Large intestine (tissue), 3 donors: ENCODE data around the gene NIN. TPM values are rescaled to one million over a fixed set of nuclear protein-coding genes. Genes with fewer than 3 reads are reported as not detected.

Source experiments
- DNase-seq, 2 donors: peaks; one replicate each; pipeline versions ENCODE4 v3.0.0 to v3.0.0-alpha.2; 2013
- H3K27ac ChIP-seq: one replicate; pipeline ENCODE4 v1.5.1; 2013; ENCODE audit warnings: low read length
- H3K27me3 ChIP-seq: 2 replicates; pipeline ENCODE4 v1.6.1; 2013; ENCODE audit warnings: low read length; ENCODE audit not compliant: control insufficient read depth, insufficient read depth
- H3K36me3 ChIP-seq: 2 replicates; pipeline ENCODE4 v1.6.1; 2013; ENCODE audit warnings: low read length; ENCODE audit not compliant: control insufficient read depth, insufficient read depth
- H3K4me1 ChIP-seq: one replicate; pipeline ENCODE4 v1.6.1; 2013; ENCODE audit warnings: low read length; ENCODE audit not compliant: control insufficient read depth, insufficient read depth
- H3K4me3 ChIP-seq: one replicate; pipeline ENCODE4 v1.5.1; 2013; ENCODE audit warnings: low read length
- H3K9me3 ChIP-seq: one replicate; pipeline ENCODE4 v1.6.1; 2013; ENCODE audit warnings: mild to moderate bottlenecking, low read depth, low read length, moderate library complexity; ENCODE audit not compliant: control insufficient read depth
- WGBS: methylation state at CpG from one replicate; pipeline ENCODE4 v1.1.5; 2013; ENCODE audit warnings: low lambda C conversion rate; ENCODE audit not compliant: insufficient coverage; 5-methylcytosine and 5-hydroxymethylcytosine counted together
- polyA plus RNA-seq: library from polyadenylated mRNA; unstranded; fragments of 120-200 nt; gene quantifications from one replicate; pipeline ENCODE4 v1.2.1, GENCODE V29; 2013

The NIN gene
- polyA plus RNA-seq, 1 donor, result 8.2 TPM

DNA sequence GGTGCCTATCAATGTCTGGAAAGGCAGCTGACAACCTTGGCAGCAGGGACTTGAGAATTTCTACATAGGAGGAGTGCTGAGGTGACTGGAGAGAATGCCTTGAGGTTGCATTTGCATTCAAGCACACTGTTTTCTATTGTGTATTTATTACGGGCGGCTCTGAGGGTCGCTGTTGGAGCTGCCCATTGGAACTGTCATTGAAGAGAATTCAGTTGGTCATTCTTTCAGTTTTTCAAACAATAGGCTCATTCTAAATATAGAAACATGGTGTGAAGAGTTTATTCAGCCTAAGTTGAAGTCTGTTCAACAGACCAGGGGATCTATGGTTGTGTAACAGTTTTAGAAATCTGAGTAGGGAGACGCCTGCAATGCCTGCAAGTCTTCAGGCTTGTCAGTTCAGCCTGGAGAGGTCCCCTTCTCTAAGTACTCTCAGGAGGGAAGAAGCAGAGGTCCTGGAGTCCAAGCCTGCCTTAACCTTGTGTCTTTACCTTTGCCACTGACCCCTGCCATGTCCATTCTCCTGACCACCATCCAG is 31.1 kb upstream of the NIN start:
- H3K4me3 ChIP-seq, result no peak overlapping the region
- H3K27me3 ChIP-seq, result peaks cover 36% of the 10 kb centered on the region
- H3K27ac ChIP-seq, result no peak overlapping the region
- H3K36me3 ChIP-seq, result no peaks in the 10 kb centered on the region
- H3K4me1 ChIP-seq, result peaks cover 3% of the 10 kb centered on the region
- no peaks in the 10 kb centered on the region for H3K9me3 ChIP-seq
- WGBS, result no CpG with 5 or more reads among the region's 4 CpGs
- no peak for DNase-seq

DNA sequence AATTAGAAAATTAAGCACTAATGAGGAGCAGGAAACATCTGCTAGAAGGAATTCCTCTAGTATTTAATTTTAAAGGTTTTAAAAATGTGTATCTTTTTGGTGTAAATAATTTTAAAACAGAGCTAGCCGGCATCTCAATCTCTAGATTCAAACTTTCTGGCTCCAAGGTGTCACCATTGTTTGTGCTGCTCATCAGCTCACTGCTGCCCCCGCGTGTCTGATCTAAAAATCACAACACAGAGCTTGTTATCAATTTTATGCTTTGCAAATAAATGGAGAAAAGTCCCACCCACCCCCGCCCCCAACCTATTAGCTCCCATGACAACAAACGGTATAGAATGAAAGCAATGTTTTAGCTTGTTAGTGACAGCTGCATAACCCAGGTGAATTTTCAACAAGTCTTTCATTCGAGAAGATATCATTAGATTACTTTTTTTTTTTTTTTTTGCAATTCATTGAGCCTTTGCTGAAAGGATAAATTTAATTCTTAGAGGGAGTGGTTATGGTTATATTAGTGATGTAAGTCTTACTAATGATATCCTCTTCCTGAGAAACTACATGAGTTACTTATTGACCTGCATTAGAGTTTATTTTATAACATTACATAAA is 29.6 kb upstream of the NIN start:
- Histone ChIP-seq H3K36me3 (no peaks in the 10 kb centered on the region), H3K27me3 (peaks cover 43% of the 10 kb centered on the region), H3K4me1 (peaks cover 3% of the 10 kb centered on the region), H3K27ac (peak overlapping the region; percentile 61), H3K4me3 (peak overlapping the region; percentile 37), H3K9me3 (no peaks in the 10 kb centered on the region)
- WGBS, result 50% methylated on average over 1 of the region's 6 CpGs
- peak; percentile 44 to 58 for DNase-seq

DNA sequence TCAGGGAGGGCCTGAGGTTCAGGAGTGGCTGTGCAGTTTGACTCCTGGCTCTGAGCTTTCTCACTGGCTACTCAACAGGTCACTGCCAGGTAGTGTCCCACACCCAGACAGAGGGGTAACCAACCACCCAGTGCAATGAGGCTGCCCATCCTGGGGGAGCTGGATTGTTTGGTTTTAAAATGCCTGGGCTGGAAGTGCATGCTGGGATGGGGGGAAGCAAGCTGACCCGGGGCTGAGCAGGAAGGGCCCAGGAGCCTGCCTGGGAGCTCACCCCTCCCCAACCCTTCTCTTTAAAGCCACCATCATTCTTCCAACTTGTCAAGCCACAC is 28.3 kb upstream of the NIN start:
- Histone ChIP-seq H3K27me3 (peaks cover 44% of the 10 kb centered on the region), H3K4me1 (peaks cover 3% of the 10 kb centered on the region), H3K4me3 (no peak overlapping the region), H3K36me3 (no peaks in the 10 kb centered on the region), H3K9me3 (no peaks in the 10 kb centered on the region), H3K27ac (peak overlapping the region; percentile 61)
- no peak for DNase-seq
- no CpG with 5 or more reads among the region's 1 CpG for WGBS

DNA sequence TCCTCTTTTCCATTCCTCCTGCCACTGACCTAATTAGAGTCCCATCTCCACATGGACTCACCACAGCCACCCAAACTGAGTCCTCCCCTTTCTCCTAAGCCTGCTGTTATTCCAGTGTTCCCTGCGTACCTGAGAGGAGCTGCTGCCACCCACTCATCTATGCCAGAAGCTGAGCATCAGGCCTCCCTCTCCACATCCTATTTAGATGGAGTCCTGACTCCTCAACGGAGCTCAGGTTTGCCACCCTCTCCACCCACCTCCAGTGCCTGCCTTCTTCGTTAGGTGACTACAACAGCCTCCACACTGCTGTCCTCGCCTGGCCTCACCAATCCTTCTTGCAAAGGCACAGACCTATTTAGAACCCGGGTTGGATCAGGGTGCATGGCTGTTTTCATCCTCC is 25.7 kb upstream of the NIN start:
- no peaks in the 10 kb centered on the region for H3K36me3 ChIP-seq
- WGBS, result no CpG with 5 or more reads among the region's 5 CpGs
- peaks cover 3% of the 10 kb centered on the region for H3K4me1 ChIP-seq
- no peak overlapping the region for H3K4me3 ChIP-seq
- H3K27ac ChIP-seq, result no peak overlapping the region
- peaks cover 35% of the 10 kb centered on the region for H3K27me3 ChIP-seq
- no peak for DNase-seq
- H3K9me3 ChIP-seq, result no peaks in the 10 kb centered on the region

DNA sequence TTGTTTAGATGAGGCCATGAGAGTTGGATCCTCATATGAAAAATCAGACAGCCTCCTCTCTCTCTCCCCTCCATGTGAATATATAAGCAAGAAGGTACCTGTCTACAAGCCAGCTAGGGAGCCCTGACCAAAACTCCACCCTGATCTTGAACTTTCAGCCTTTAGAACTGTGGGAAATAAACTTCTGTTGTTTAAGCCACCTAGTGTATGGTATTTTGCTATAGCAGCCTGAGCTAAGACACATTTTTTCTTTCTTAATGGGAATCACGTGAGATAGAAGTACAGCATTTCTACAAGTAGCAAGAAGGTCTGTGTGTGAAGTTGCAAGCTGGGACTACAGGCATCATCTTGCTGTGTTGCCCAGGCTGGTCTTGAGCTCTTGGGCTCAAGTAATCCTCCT is 24.6 kb upstream of the NIN start:
- DNase-seq, result no peak
- no CpG with 5 or more reads among the region's 1 CpG for WGBS
- peaks cover 32% of the 10 kb centered on the region for H3K27me3 ChIP-seq
- H3K4me1 ChIP-seq, result peaks cover 3% of the 10 kb centered on the region
- H3K27ac ChIP-seq, result no peak overlapping the region
- no peak overlapping the region for H3K4me3 ChIP-seq
- no peaks in the 10 kb centered on the region for H3K36me3 ChIP-seq
- H3K9me3 ChIP-seq, result no peaks in the 10 kb centered on the region

DNA sequence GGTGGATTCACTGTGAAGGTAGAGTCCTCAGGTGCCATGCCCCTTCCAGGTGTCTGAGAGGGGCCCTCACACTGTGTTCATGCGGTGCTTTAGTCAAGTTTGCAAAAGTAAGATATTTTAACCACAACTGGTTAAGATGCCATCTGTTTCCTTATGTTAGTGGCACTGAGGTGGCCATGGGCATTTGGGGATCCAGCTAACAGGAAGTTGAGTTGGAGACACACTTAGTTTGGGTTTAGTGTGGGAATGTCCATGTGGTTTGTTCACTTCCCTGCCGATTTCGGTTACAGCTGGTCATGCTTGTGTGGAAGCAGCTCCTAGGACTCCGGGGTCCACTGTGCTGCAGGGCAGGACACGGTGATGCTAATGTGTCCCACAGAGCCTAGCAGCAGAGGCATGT is 23.6 kb upstream of the NIN start:
- peaks cover 27% of the 10 kb centered on the region for H3K27me3 ChIP-seq
- WGBS, result no CpG with 5 or more reads among the region's 5 CpGs
- H3K27ac ChIP-seq, result no peak overlapping the region
- H3K4me3 ChIP-seq, result no peak overlapping the region
- H3K4me1 ChIP-seq, result peaks cover under 1% of the 10 kb centered on the region
- DNase-seq, result no peak
- no peaks in the 10 kb centered on the region for H3K9me3 ChIP-seq
- H3K36me3 ChIP-seq, result no peaks in the 10 kb centered on the region

DNA sequence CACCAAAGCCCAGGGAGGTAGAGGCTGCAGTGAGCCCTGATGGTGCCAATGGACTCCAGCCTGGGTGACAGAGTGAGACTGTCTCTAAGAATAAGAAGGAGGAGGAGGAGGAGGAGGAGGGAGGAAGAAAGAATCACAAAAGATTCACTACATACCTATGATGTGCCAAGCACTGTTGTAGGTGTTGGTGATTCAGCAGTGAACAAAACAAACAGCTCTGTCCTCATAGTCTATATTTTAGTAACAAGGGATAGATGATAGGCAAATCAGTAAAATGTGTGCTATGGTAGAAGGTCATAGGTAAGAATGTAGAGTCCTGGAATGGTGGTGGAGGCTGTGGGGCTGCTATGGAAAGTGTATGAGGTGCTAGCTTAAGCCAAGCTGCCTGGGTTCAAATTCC is 22.9 kb upstream of the NIN start:
- no peaks in the 10 kb centered on the region for H3K36me3 ChIP-seq
- H3K27me3 ChIP-seq, result peaks cover 24% of the 10 kb centered on the region
- DNase-seq, result no peak
- H3K27ac ChIP-seq, result no peak overlapping the region
- no peak overlapping the region for H3K4me3 ChIP-seq
- no peaks in the 10 kb centered on the region for H3K4me1 ChIP-seq
- no peaks in the 10 kb centered on the region for H3K9me3 ChIP-seq

DNA sequence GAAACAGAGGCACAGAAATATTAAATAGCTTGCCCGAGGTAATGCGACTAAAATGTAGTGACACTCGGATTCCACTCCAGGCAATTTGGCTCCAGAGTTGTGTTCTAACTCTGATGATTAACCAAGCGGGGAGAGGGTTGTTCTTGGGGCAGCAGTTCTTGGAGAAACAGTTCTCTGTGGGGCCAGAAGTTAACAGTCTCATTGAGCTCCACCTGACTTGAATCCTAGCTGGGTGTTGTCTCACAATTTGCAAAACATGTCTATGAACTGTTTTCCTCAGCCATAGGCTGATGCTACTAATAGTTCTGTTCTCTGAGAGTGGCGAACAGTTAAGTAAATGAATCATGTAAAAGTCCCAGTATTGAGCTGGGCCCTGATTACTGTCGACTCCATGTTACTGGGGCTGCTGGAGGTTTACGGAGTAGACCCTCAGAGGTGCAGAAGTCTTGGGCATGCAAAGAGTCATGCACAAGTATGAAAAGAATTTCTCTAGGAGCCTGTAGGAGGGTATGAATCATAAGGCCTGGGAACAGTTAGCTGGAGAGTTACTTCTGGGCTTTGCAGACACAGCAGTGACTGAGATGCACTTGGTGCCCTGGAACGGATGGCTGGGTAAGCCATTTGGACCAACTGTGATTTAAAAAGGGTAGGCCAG is 15.4 kb upstream of the NIN start:
- Histone ChIP-seq H3K4me1 (no peaks in the 10 kb centered on the region), H3K9me3 (no peaks in the 10 kb centered on the region), H3K27me3 (peaks cover 18% of the 10 kb centered on the region), H3K36me3 (no peaks in the 10 kb centered on the region), H3K4me3 (no peak overlapping the region), H3K27ac (no peak overlapping the region)
- no peak for DNase-seq
- WGBS, result 100% methylated on average over 2 of the region's 8 CpGs

DNA sequence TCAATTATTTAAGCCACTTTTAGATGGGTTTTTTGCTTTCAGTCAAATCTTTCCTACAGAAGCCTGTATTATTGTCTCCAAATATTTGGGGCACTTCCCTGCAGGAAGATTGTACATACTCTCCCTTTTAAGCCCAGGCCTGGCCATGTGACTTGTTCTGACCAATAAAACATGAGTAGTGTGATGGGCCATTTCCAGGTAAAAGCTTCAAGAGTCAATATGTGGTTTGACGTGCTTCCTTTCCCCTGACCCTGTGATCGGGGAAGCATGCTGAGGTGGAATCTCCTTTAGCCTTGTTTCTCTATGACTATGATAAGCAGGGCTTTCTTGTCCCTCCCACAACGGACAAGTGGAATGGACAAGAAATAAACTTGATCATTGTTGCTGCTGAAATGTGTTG is 14.2 kb upstream of the NIN start:
- Histone ChIP-seq H3K27me3 (peaks cover 27% of the 10 kb centered on the region), H3K27ac (no peak overlapping the region), H3K4me1 (no peaks in the 10 kb centered on the region), H3K4me3 (no peak overlapping the region), H3K36me3 (no peaks in the 10 kb centered on the region), H3K9me3 (no peaks in the 10 kb centered on the region)
- DNase-seq, result no peak
- WGBS, result no CpG with 5 or more reads among the region's 3 CpGs

DNA sequence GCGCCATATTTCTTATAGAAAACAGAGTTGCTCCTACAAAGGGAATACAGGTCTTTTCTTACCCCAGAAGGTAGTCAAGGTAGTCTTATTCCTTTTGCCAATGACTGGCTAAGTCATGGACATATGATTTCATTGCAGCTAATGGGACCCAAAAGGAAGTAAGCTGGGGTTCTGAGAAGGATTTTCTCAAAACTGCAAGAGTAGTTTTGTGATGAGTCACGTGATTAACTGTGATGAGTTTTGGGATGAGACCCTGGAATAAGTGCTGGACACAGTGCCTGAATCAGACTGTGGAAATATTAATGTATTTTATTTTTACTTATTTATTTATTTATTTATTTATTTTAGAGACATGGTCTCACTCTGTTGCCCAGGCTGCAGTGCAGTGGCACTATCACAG is 13.4 kb upstream of the NIN start:
- H3K36me3 ChIP-seq, result no peaks in the 10 kb centered on the region
- peaks cover 33% of the 10 kb centered on the region for H3K27me3 ChIP-seq
- no peak for DNase-seq
- 78% methylated on average over 1 of the region's 2 CpGs for WGBS
- no peaks in the 10 kb centered on the region for H3K9me3 ChIP-seq
- H3K4me1 ChIP-seq, result no peaks in the 10 kb centered on the region
- no peak overlapping the region for H3K4me3 ChIP-seq
- no peak overlapping the region for H3K27ac ChIP-seq

DNA sequence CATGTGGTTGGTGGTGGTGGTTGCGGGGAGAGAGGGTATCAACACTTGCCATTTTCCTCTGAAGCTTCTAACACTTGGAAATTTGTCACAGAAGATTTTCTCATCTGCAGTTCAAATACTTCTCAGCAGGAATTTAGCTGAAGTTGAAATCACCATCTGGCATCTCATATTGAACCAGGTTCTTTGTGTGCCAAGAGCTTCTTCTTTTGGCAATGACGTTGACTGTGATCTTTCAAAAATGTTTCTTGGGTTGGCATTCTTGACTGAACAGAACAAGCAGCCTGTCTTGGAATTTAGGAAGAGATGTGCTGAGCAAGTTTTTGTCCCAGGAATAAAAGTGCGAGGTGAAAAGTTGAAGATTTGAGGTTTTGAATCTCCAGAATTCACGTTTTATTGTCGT is 8.7 kb upstream of the NIN start:
- Histone ChIP-seq H3K4me1 (no peaks in the 10 kb centered on the region), H3K36me3 (no peaks in the 10 kb centered on the region), H3K4me3 (no peak overlapping the region), H3K9me3 (no peaks in the 10 kb centered on the region), H3K27ac (no peak overlapping the region), H3K27me3 (peaks cover 54% of the 10 kb centered on the region)
- no peak for DNase-seq
- 96% methylated on average over 4 of the region's 5 CpGs for WGBS
